Kidney (tissue), 14 donors: Measurements from ENCODE around the gene TENM4. TPM values are rescaled to one million over a fixed set of nuclear protein-coding genes. Genes with fewer than 3 reads are reported as not detected.

ENCODE experiments used
- DNase-seq, 5 donors: peaks; one replicate each; pipeline ENCODE4 v3.0.0-alpha.2; 2013 to 2020
- FAIRE-seq: peaks from 2 replicates; lab custom pipeline; 2012; peaks lifted over from hg19 to GRCh38; lab: Jason Lieb, UNC
- H3K27ac ChIP-seq, 2 donors: one replicate each; pipeline ENCODE4 v1.7.0; 2013; ENCODE audit warnings: low read depth in 2 of 2, low read length in 2 of 2, inconsistent platforms in 1 of 2
- H3K27me3 ChIP-seq: one replicate; pipeline ENCODE4 v1.7.1; 2013; ENCODE audit warnings: low read length, inconsistent platforms; ENCODE audit not compliant: control insufficient read depth, insufficient read depth
- H3K36me3 ChIP-seq, 3 donors: one replicate each; pipeline versions ENCODE4 v1.7.0 to v1.7.1; 2013; ENCODE audit warnings: low read length in 3 of 3, control low read depth in 1 of 3, inconsistent platforms in 1 of 3; ENCODE audit not compliant: insufficient read depth in 3 of 3, control insufficient read depth in 2 of 3
- H3K4me1 ChIP-seq, 3 donors: one replicate each; pipeline versions ENCODE4 v1.7.0 to v1.7.1; 2013; ENCODE audit warnings: low read length in 3 of 3, inconsistent platforms in 1 of 3, low read depth in 1 of 3; ENCODE audit not compliant: control insufficient read depth in 2 of 3, insufficient read depth in 2 of 3
- H3K4me3 ChIP-seq, 3 donors: one replicate each; pipeline versions ENCODE4 v1.7.0 to v1.8.1; 2013; ENCODE audit warnings: low read length in 3 of 3, control low read depth in 1 of 3, inconsistent platforms in 1 of 3
- H3K9ac ChIP-seq, 3 donors: one replicate each; pipeline versions ENCODE4 v1.7.0 to v1.7.1; 2013; ENCODE audit warnings: low read length in 3 of 3, control low read depth in 1 of 3, inconsistent platforms in 1 of 3
- H3K9me3 ChIP-seq, 3 donors: one replicate each; pipeline versions ENCODE4 v1.7.0 to v1.7.1; 2013; ENCODE audit warnings: low read length in 3 of 3, control low read depth in 1 of 3, inconsistent platforms in 1 of 3; ENCODE audit not compliant: control insufficient read depth in 2 of 3, insufficient read depth in 1 of 3
- CTCF ChIP-seq: IDR thresholded peaks from 3 replicates; pipeline ENCODE4 v1.5.1; 2012; ENCODE audit warnings: mild to moderate bottlenecking, moderate library complexity, borderline replicate concordance; ENCODE audit not compliant: insufficient read depth; ENCODE audit errors: extremely low read depth
- intact Hi-C: fragments of 100-400 bp; cut with DNase I; formaldehyde crosslinking; loops from one replicate; pipeline ENCODE4 v1.11.1; 2022
- polyA plus RNA-seq: library from polyadenylated mRNA; stranded (reverse); fragments of 350-450 nt; fragmentation: Illumina TruSeq; extraction: RNeasy Lipid Tissue Mini Kit (QIAGEN cat#74804); gene quantifications from one replicate; pipeline ENCODE4 v1.2.3, GENCODE V29; 2014; ENCODE audit warnings: low read depth, low replicate concordance; ENCODE audit not compliant: insufficient read depth
- total RNA-seq: library from RNA; stranded (reverse); fragmentation: NEBNext Ultra II Directional; extraction: Animal tissue kit (Norgen Biotek cat#: 25700); gene quantifications from one replicate; pipeline ENCODE4 v1.2.1, GENCODE V29; 2021
- donor health status: control.
- donor health status: control.
- donor health status: control.
- donor health status: control.
- donor health status: control.
- donor health status: DM: yes; HTN: yes; CAD: no.
- donor health status: Normal renal cell carcinoma (clear cell type).

The TENM4 gene
- total and polyA plus RNA-seq, 2 donors from 2014 or later: 0.34 to 31.0 TPM

GRCh38 chr11:79232346-79232745 lies 208.5 kb downstream of the TENM4 start:
- Histone ChIP-seq H3K4me1 (peaks cover 0 to 5% (median 5%) of the 10 kb centered on the region in 3 donors), H3K9me3 (no peaks in the 10 kb centered on the region), H3K27ac (no peak overlapping the region), H3K36me3 (no peaks in the 10 kb centered on the region), H3K4me3 (no peak overlapping the region), H3K27me3 (no peaks in the 10 kb centered on the region), H3K9ac (no peak overlapping the region)
- TF ChIP-seq CTCF: no peak
- intact Hi-C loops: no loop called here
- no peak for FAIRE-seq
- DNase-seq: no peak

GRCh38 chr11:79229047-79229446 lies 211.8 kb downstream of the TENM4 start:
- intact Hi-C loops: no loop called here
- no peak for FAIRE-seq
- no peaks in the 10 kb centered on the region for H3K36me3 ChIP-seq

GRCh38 chr11:79227767-79228755 lies 212.8 kb downstream of the TENM4 start:
- TF ChIP-seq CTCF: no peak
- DNase-seq (peak in 1 of 5 donors; percentile 29), FAIRE-seq (no peak)
- no peak overlapping the region for H3K27ac ChIP-seq
- intact Hi-C loops: no loop called here
- no peaks in the 10 kb centered on the region for H3K36me3 ChIP-seq
- no peak overlapping the region for H3K9ac ChIP-seq
- no peaks in the 10 kb centered on the region for H3K4me1 ChIP-seq
- H3K4me3 ChIP-seq: no peak overlapping the region
- H3K9me3 ChIP-seq: no peaks in the 10 kb centered on the region
- no peaks in the 10 kb centered on the region for H3K27me3 ChIP-seq

More at GRCh38 chr11:79229047-79229446, 211.8 kb downstream of the TENM4 start:
- Histone ChIP-seq H3K4me1 (no peaks in the 10 kb centered on the region), H3K27ac (no peak overlapping the region), H3K9me3 (no peaks in the 10 kb centered on the region), H3K4me3 (no peak overlapping the region), H3K9ac (no peak overlapping the region), H3K27me3 (no peaks in the 10 kb centered on the region)
- no peak for DNase-seq
- TF ChIP-seq CTCF: no peak
